ENCODE data around the gene NFIC.

NFIC gene

DNA sequence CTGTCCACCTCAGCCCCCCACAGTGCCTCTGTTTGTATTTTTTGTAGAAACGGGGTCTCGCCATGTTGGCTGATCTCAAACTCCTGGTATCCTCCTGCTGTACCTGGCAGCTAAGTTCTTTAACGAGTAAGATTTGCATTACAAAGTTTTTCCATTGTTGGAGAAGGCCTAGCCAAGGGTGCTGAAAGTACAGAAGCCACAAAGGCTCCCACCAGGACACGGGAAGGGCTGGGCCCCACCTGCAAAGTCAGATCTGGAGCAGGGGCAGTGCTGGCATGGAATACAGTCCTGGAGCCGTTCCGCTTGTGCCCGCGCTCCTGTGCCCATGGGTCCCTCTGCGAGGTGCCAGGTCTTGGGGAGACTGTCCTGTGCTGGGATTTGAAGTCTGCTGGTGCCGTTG lies 151.9 kb downstream of the NFIC start:
- Histone ChIP-seq H3K9ac (ENCODE audit: low read length) (no peak overlapping the region), H3K9me3 (ENCODE audit: low read length) (no peaks in the 10 kb centered on the region), H3K27me3 (ENCODE audit: insufficient read depth, low read length) (no peaks in the 10 kb centered on the region), H3F3A (ENCODE audit: insufficient read depth, low read length) (no peaks in the 10 kb centered on the region), H3K4me1 (ENCODE audit: insufficient read depth, low read length, severe bottlenecking) (peaks cover 17% of the 10 kb centered on the region), H3K79me2 (ENCODE audit: insufficient read depth, low read length) (no peaks in the 10 kb centered on the region), H2AFZ (ENCODE audit: low read length) (no peak overlapping the region), H4K20me1 (ENCODE audit: insufficient read depth, low read length) (no peaks in the 10 kb centered on the region), H3K27ac (ENCODE audit: low read depth, low read length, poor library complexity, severe bottlenecking) (peak overlapping the region; percentile 14), H3K9me2 (ENCODE audit: low read depth, low read length) (no peaks in the 10 kb centered on the region), H3K4me2 (ENCODE audit: low read length) (no peak overlapping the region), H3K36me3 (ENCODE audit: insufficient read depth, low read length) (peaks cover 25% of the 10 kb centered on the region; the same call in 1 of the 2 replicates), H3K4me3 (ENCODE audit: low read depth, low read length, poor library complexity, severe bottlenecking) (no peak overlapping the region)
- no peak for TF ChIP-seq EZH2 (IDR thresholded peaks at IDR 0.05; ENCODE audit: borderline replicate concordance, low read length)
- TF ChIP-seq CTCF (IDR thresholded peaks at IDR 0.05; ENCODE audit: low read length) = no peak

- Histone ChIP-seq H2AFZ (ENCODE audit: low read length) (no peak overlapping the region), H4K20me1 (ENCODE audit: insufficient read depth, low read length) (no peaks in the 10 kb centered on the region), H3K36me3 (ENCODE audit: insufficient read depth, low read length) (peaks cover 25% of the 10 kb centered on the region; the same call in 1 of the 2 replicates), H3K9ac (ENCODE audit: low read length) (no peak overlapping the region), H3K4me2 (ENCODE audit: low read length) (no peak overlapping the region), H3K9me2 (ENCODE audit: low read depth, low read length) (no peaks in the 10 kb centered on the region), H3K4me1 (ENCODE audit: insufficient read depth, low read length, severe bottlenecking) (peaks cover 17% of the 10 kb centered on the region), H3K4me3 (ENCODE audit: low read depth, low read length, poor library complexity, severe bottlenecking) (no peak overlapping the region), H3K27ac (ENCODE audit: low read depth, low read length, poor library complexity, severe bottlenecking) (peak overlapping the region; percentile 14), H3K9me3 (ENCODE audit: low read length) (no peaks in the 10 kb centered on the region), H3K27me3 (ENCODE audit: insufficient read depth, low read length) (no peaks in the 10 kb centered on the region), H3K79me2 (ENCODE audit: insufficient read depth, low read length) (no peaks in the 10 kb centered on the region), H3F3A (ENCODE audit: insufficient read depth, low read length) (no peaks in the 10 kb centered on the region)
- TF ChIP-seq EZH2 (IDR thresholded peaks at IDR 0.05; ENCODE audit: borderline replicate concordance, low read length) = no peak
- TF ChIP-seq CTCF (IDR thresholded peaks at IDR 0.05; ENCODE audit: low read length) = no peak
Observed at GRCh38 chr19:3518659-3519058, 152.3 kb downstream of the NFIC start.

Measured in OCI-LY1 (cell line).